Endothelial cell of umbilical vein (primary cell): ENCODE results near the gene TEKT5. TPM values are rescaled to one million over a fixed set of nuclear protein-coding genes. Genes with fewer than 3 reads are reported as not detected.
"Not testable (repeated sequence)": the region's sequence is repeated elsewhere in the genome, so short reads cannot be mapped to it uniquely, and the experiment has no call there.

Source experiments
- BruUV-seq: library from RNA; stranded (reverse); fragments of 400-500 nt; replicated peaks from 2 replicates; lab custom pipeline; 2021; lab: Mats Ljungman, UMichigan
- CTCF ChIA-PET: fragments of 300-600, 350-600 bp; sonication (Branson Sonifier 250); formaldehyde crosslinking; loops from one replicate; lab custom pipeline; 2021; ENCODE audit warnings: antibody characterized with exemption, inconsistent platforms; lab: Charles Lee
- POLR2A ChIA-PET: fragments of 300-600, 350-600 bp; sonication (Branson Sonifier 250); formaldehyde crosslinking; loops from one replicate; lab custom pipeline; 2021; ENCODE audit warnings: antibody characterized with exemption, inconsistent platforms; lab: Charles Lee
- DNase-seq: peaks from one replicate; pipeline ENCODE4 v3.0.0-alpha.2; 2011; ENCODE audit warnings: low read depth, low spot score
- FAIRE-seq: peaks from 2 replicates; lab custom pipeline; 2011; peaks lifted over from hg19 to GRCh38; lab: Jason Lieb, UNC
- H2AFZ ChIP-seq: 2 replicates; pipeline ENCODE4 v1.6.0; 2012; ENCODE audit warnings: low read depth, low read length, control low read depth, inconsistent platforms
- H3K27ac ChIP-seq: 2 replicates; pipeline ENCODE4 v1.5.1; 2011; ENCODE audit warnings: low read depth, mild to moderate bottlenecking, control low read depth, low read length, moderate library complexity; ENCODE audit not compliant: insufficient read depth
- H3K27me3 ChIP-seq, 2 experiments: 2 replicates each; pipeline versions ENCODE4 v1.6.0 to v1.6.1; 2011; ENCODE audit warnings: low read length in 2 of 2, mixed read lengths in 1 of 2; ENCODE audit not compliant: control insufficient read depth in 2 of 2, insufficient read depth in 2 of 2
- H3K36me3 ChIP-seq, 2 experiments: 2 replicates in 1 of 2; 3 replicates in 1 of 2; pipeline ENCODE4 v1.5.1; 2011; ENCODE audit warnings: low read length in 2 of 2, mild to moderate bottlenecking in 1 of 2, moderate library complexity in 1 of 2; ENCODE audit not compliant: control insufficient read depth in 2 of 2, insufficient read depth in 2 of 2; ENCODE audit errors: extremely low read depth in 1 of 2
- H3K4me1 ChIP-seq: 3 replicates; pipeline ENCODE4 v1.5.1; 2011; ENCODE audit warnings: mild to moderate bottlenecking, low read length; ENCODE audit not compliant: control insufficient read depth, insufficient read depth; ENCODE audit errors: extremely low read depth
- H3K4me2 ChIP-seq: 2 replicates; pipeline ENCODE4 v1.6.1; 2011; ENCODE audit warnings: low read length, control low read depth, mixed read lengths; ENCODE audit not compliant: insufficient read depth
- H3K4me3 ChIP-seq, 3 experiments: fragments of 200-600 bp in 1 of 3; sonication (generic), shearing (Covaris generic) in 1 of 3; replicated peaks in 1 of 3; 2 replicates each; pipeline ENCODE4 v1.5.1; 2011 to 2016; ENCODE audit warnings: control low read depth in 3 of 3, low read length in 3 of 3, mild to moderate bottlenecking in 2 of 3, inconsistent platforms in 1 of 3, low read depth in 1 of 3, moderate library complexity in 1 of 3; ENCODE audit not compliant: insufficient read depth in 1 of 3
- H3K79me2 ChIP-seq: 2 replicates; pipeline ENCODE4 v1.6.0; 2012; ENCODE audit warnings: low read length, inconsistent platforms; ENCODE audit not compliant: control insufficient read depth, insufficient read depth
- H3K9ac ChIP-seq: replicated peaks from 2 replicates; pipeline ENCODE3; 2011; ENCODE audit warnings: low read length, control low read depth; ENCODE audit not compliant: insufficient read depth; ENCODE audit errors: extremely low read depth
- H3K9me1 ChIP-seq: replicated peaks from 3 replicates; pipeline ENCODE4 v1.6.0; 2011; ENCODE audit warnings: mild to moderate bottlenecking, low read length; ENCODE audit not compliant: control insufficient read depth, insufficient read depth; ENCODE audit errors: extremely low read depth
- H3K9me3 ChIP-seq: replicated peaks from 2 replicates; pipeline ENCODE4 v1.5.1; 2012; ENCODE audit warnings: low read length, inconsistent platforms; ENCODE audit not compliant: control insufficient read depth, insufficient read depth
- H4K20me1 ChIP-seq: replicated peaks from 2 replicates; pipeline ENCODE3; 2011; ENCODE audit warnings: mild to moderate bottlenecking, low read length; ENCODE audit not compliant: control insufficient read depth, insufficient read depth; ENCODE audit errors: extremely low read depth
- CTCF ChIP-seq, 2 donors: IDR thresholded peaks; 1 replicate in 1 of 2; 2 replicates in 1 of 2; pipeline ENCODE4 v1.5.1; 2011; ENCODE audit warnings: low read length in 2 of 2, mild to moderate bottlenecking in 2 of 2, moderate library complexity in 2 of 2, control low read depth in 1 of 2, inconsistent platforms in 1 of 2, low read depth in 1 of 2; ENCODE audit not compliant: insufficient read depth in 1 of 2; ENCODE audit errors: extremely low read depth in 1 of 2
- EZH2 ChIP-seq: IDR thresholded peaks from 2 replicates; pipeline ENCODE4 v1.6.1; 2012; ENCODE audit warnings: borderline replicate concordance, low read depth, mild to moderate bottlenecking, moderate library complexity, low read length, inconsistent platforms; ENCODE audit not compliant: severe bottlenecking
- FOS ChIP-seq: IDR thresholded peaks from 2 replicates; pipeline ENCODE4 v1.6.1; 2011; ENCODE audit warnings: mild to moderate bottlenecking, low read length, moderate library complexity, borderline replicate concordance; ENCODE audit not compliant: insufficient read depth
- GATA2 ChIP-seq: IDR thresholded peaks from 2 replicates; pipeline ENCODE4 v1.7.0; 2011; ENCODE audit warnings: low read depth, mild to moderate bottlenecking, moderate library complexity, mixed read lengths, low read length; ENCODE audit not compliant: insufficient read length, insufficient read depth
- JUN ChIP-seq: IDR thresholded peaks from 2 replicates; pipeline ENCODE4 v1.6.1; 2011; ENCODE audit warnings: borderline replicate concordance, low read depth; ENCODE audit not compliant: insufficient read length, insufficient read depth
- MAX ChIP-seq: IDR thresholded peaks from 2 replicates; pipeline ENCODE4 v1.6.1; 2011; ENCODE audit not compliant: insufficient read depth, insufficient read length
- MYC ChIP-seq: IDR thresholded peaks from one replicate; pipeline ENCODE4 v1.6.1; 2011; ENCODE audit warnings: mild to moderate bottlenecking, low read depth, low read length
- POLR2A ChIP-seq: IDR thresholded peaks from 2 replicates; pipeline ENCODE4 v1.6.1; 2012; ENCODE audit warnings: low read depth, mild to moderate bottlenecking, control low read depth, low read length
- POLR2AphosphoS5 ChIP-seq: IDR thresholded peaks from 2 replicates; pipeline ENCODE4 v1.6.1; 2012; ENCODE audit warnings: low read depth, mild to moderate bottlenecking, control low read depth, low read length, moderate library complexity; ENCODE audit not compliant: insufficient read depth
- dilution Hi-C: fragments of 300-500 bp; cut with MboI; formaldehyde crosslinking; loops from one replicate; pipeline ENCODE4 v1.15.0; 2019; ENCODE audit warnings: low sequenced_read_pairs; ENCODE audit not compliant: extremely low pct_ligation_motif_present
- intact Hi-C: fragments of 100-400 bp; cut with micrococcal nuclease; formaldehyde crosslinking; loops from one replicate; pipeline ENCODE4 v1.10.0; 2022
- polyA plus RNA-seq, 4 experiments: library from polyadenylated mRNA; depleted of rRNA in 3 of 4; stranded (reverse) in 3 of 4; unstranded in 1 of 4; fragments of >200 nt; gene quantifications; 2 replicates each; pipeline versions ENCODE4 v1.2.1 to v1.2.3, GENCODE V29; 2011 to 2012; ENCODE audit warnings: missing spikeins in 1 of 4
- total RNA-seq: library from RNA; stranded (reverse); gene quantifications from 2 replicates; pipeline ENCODE4 v1.2.3, GENCODE V29; 2021

TEKT5 gene
- total and polyA plus RNA-seq, 2 donors (not counting 3 experiments of a cell fraction or from before 2014, with no cell fraction given), result not detected

- CTCF ChIA-PET, result no interaction called here
- Histone ChIP-seq H3K36me3 (no peaks in the 10 kb centered on the region), H3K79me2 (no peaks in the 10 kb centered on the region), H3K4me1 (no peaks in the 10 kb centered on the region), H3K4me2 (no peak overlapping the region), H3K27ac (no peak overlapping the region), H3K9me3 (no peaks in the 10 kb centered on the region), H3K9me1 (no peaks in the 10 kb centered on the region), H4K20me1 (no peaks in the 10 kb centered on the region), H3K4me3 (no peak overlapping the region), H2AFZ (no peak overlapping the region), H3K27me3 (peaks cover 0 to 3% of the 10 kb centered on the region in 2 experiments), H3K9ac (no peak overlapping the region)
- TF ChIP-seq MAX (no peak), POLR2A (no peak), MYC (no peak), GATA2 (no peak), CTCF (IDR thresholded peaks at IDR 0.05; ENCODE audit: extremely low read depth in 1 of 2, insufficient read depth in 1 of 2, low read depth in 1 of 2, low read length in 2 of 2) (no peak), FOS (no peak), EZH2 (no peak), JUN (no peak), POLR2AphosphoS5 (no peak)
- FAIRE-seq (no peak), DNase-seq (no peak)
- dilution Hi-C loops, result no loop called here
- intact Hi-C loops, result no loop called here
- no TSS peak for BruUV-seq
- POLR2A ChIA-PET, result no interaction called here
Observed at GRCh38 chr16:10622036-10622921, 72.5 kb downstream of the TEKT5 start.

GRCh38 chr16:10621216-10621949 lies 73.3 kb downstream of the TEKT5 start:
- H3K4me1 ChIP-seq, H3K9me1 ChIP-seq, H3K27ac ChIP-seq, H3K79me2 ChIP-seq, dilution Hi-C loops, BruUV-seq, FAIRE-seq, H2AFZ ChIP-seq, H3K4me3 ChIP-seq, CTCF ChIA-PET, H3K9ac ChIP-seq, H3K36me3 ChIP-seq, H3K4me2 ChIP-seq, H3K27me3 ChIP-seq, DNase-seq, POLR2A ChIA-PET, H4K20me1 ChIP-seq, H3K9me3 ChIP-seq, intact Hi-C loops: not testable (repeated sequence)
